HG02943 (cell line): Measurements from ENCODE around the gene GGNBP2.

ENCODE experiments used
- ATAC-seq: cut with Tn5 transposase; IDR thresholded peaks from one replicate; pipeline ENCODE4 v1.9.1; 2021; ENCODE audit warnings: mild to moderate bottlenecking, low read depth, moderate library complexity; ENCODE audit not compliant: unreplicated experiment

GGNBP2 gene

DNA sequence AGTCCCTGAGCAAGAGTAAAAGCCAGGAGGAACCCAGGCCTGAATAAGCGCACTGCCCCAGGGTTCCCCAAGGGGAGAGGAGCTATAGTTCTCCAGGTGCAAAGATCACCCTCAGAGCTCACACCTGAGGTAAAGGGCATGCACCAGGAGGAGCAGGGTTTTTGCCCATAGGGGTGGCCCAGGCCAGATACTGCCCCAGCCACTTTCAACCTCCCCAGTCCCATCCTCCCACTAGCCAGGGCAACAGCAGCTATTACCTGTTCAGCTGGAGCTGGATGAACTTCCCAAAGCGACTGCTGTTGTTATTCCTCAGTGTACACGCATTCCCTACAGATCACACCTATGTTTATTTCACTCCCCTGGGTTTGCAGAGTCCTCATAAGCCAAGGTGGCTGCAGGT is 29.9 kb upstream of the GGNBP2 start:
- ATAC-seq, result no peak

DNA sequence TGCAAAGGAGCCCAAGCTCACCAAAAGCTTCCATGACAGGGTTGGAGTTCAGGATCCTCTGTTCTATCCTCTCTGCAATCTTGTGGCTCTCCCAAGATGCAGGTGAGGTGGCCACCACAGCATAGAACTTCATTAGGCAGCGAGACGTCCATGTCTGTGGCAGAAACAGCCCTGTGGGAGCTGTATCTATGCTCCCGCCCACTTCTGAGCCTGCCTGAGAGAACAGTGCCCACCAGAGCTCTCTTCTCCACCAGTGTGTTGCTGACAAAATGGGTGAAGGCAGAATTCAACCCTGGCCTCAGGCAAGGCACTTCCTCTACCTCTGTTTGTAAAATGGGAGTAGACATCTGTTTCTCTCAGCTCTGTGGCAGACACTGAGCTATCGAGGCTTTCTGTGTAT is 28.9 kb upstream of the GGNBP2 start:
- no peak for ATAC-seq

DNA sequence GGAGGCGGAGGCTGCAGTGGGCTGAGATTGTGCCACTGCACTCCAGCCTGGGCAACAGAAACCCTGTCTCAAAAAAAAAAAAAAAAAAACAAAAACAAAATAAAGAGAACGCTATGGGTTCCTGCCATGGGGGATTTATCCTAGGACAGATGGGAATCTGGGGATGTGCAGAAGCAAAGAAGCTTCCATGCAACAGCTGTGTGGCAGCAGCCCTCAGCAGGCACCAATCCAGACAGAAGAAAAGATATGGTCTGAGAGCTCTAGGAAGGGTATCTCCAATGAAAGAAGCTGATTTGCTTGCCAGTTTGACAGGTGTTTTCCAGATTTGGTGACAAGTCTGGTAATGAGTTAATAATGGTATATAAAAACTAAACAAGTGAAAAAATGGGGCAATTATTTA is 21.6 kb upstream of the GGNBP2 start:
- ATAC-seq, result no peak

DNA sequence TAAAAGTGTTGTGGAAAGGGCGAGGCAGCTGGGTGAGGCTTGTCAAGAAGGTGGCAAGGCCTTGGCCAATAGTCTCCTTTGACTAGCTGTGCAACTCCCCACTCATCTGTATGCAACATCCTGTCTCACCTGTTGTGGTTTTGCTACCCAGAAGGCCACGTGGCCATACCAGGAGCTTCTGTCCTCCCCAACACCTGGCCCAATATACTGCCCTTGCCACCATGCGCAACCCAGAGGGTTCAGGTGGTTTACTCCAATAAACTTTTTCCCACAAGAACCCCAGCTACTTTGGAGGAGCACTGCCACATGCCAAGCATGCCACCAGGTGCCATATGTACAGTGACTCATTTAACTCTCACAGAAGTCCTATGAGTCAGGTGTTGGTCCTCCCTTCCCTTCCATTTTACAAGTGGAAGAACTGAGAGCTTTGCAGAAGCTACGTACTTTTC is 20.3 kb upstream of the GGNBP2 start:
- no peak for ATAC-seq

DNA sequence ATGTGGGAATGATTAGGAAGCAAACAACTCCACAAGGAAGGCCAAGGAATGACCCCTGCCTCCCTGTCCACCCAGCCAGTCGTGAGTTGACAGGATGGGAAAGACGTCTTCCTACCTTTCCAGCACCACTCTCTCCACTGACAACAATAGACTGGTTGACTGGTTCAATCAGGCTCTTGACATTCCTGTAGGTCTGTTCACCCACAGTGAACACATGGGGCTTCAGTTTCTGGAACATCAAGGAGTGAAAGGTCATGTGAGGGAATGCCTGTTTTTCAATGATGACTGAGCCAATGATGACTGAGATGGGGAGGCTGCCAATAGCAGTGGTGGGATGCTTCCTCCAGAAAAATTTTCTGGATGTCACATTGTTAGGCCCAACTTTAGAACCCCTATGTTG is 19.6 kb upstream of the GGNBP2 start:
- no peak for ATAC-seq

DNA sequence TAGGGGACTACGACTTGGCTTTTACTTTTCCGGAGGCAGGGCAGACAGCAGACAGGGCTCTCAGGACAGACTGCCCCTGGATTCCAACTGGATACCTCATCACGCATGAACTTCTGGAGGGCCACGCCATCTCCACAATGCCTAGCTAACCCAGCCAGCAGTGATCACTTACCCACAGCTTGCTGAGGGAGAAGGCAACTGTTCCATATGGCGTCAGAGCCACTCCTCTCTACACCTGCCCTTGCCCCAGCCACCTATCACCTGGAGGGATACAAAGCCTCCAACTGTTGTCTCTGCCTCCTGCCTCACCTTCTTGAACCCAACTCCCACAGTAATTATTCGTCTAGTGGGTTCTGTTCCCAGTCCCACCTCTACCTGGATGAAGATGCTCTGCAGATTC is 18.8 kb upstream of the GGNBP2 start:
- ATAC-seq, result no peak

DNA sequence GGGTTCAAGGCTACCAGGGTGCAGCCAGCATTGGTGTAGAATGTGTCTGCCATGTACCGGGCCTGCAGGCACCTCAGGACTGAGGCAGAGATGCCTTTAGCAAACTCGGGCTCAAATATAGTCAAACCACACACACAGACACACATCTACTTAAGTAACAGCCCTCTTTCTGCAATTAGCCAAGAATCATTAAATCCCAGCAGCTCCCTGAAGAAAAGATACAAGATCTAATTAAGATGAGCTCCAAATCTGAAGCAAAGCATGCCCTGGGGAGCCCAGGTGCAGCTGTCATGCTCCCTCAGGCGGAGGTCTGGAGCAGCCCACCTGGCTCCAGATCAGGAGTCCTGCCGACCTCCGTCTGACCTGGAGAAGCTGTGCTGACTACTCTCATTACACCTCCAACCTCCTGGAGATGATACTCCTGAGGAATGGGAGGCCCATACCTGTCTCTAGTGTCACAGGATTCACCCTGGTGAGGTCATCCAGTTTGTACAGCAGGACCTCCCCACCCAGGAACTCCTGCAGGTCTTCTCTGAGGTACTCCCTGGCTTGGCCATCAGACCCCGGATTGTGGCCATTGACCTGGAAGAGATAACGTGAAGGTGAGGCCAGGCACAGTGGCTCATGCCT is 17.0 kb upstream of the GGNBP2 start:
- ATAC-seq, result no peak

DNA sequence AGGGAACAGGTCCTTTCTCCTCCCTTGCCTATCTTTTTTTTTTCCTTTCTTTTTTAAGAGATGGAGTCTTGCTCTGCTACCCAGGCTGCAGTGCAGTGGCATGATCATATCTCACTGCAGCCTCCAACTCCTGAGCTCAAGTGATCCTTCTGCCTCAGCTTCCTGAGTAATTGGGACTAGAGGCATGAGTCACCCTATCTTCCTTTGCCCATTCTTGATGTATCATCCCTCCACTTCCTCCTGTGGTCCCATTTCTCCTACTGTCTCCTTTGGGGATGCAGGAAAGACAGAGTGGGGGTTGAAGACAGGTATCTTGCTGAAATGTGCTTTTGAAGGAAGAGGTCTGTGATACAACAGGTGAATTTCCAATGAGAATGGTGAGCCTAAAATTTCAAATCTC is 15.6 kb upstream of the GGNBP2 start:
- no peak for ATAC-seq

DNA sequence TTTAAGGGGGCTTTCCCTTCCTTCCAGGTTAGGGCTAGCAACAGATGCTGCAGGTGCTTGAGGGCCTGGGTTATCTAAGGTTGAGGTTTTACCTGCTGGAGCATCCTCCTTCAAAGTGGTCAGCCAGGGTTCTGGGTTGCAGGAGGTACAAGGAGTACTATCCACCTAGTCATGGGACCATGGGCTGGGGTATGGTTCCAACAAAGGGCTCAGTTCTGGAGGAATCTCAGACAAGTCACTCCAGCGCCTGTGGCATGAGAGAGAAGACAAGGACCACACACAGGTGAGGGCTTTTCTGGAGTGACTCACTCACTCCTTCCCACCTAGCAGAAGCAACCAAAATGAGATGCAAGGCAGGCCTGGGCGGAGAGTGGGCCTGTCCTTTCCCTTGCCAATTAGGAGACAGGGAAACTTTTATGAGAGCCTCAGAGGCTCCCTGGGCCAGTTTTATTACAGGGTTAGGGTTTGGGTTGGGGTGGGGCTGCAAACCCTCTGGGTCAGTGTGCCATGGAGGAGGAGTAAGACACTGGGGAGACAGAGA is 12.2 kb upstream of the GGNBP2 start:
- ATAC-seq, result no peak

DNA sequence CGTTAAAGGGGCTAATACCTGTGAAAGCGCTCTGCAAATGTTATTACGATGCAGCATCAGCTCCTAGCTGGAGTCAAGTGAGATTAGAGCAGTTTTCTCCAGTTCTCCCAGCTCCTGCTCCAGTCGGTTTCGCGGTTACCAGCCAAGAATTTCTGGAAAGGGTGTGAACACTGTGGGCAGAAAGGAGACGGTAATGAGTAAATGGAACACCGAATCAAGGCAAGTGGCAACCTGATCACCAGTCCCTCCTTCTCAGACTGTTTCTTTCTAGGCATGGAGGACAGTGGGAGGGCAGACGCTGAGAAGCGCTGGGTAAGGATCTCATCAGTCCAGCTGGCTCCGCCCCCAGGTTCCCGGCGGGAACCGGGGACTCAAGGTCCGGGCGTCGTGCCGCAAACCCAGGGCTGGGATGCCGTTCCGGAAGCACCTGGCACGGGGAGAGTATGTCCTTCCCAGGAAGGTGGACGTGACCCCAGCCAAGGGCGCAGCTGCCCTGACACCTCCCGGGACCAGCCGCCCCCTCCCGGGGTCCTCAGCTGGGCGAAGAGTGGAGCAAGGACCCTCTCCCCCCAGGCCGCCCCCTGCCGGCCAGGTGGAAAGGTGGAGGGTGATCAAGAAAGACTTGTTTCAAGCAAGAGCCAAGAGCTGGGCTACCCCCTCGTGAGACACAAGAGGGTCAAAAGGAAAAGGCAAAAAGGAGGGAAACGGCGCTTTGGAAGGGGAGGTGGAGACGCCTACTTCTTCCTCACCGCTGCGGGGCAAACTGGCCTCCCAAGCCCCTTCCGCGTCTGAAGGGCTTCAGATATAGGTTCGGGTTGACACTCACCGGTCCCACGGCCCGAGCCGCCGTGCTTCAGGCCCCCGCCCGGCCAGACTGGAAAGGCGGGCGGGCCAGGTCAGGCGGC is 10.5 kb upstream of the GGNBP2 start:
- ATAC-seq, result peak; percentile 22

DNA sequence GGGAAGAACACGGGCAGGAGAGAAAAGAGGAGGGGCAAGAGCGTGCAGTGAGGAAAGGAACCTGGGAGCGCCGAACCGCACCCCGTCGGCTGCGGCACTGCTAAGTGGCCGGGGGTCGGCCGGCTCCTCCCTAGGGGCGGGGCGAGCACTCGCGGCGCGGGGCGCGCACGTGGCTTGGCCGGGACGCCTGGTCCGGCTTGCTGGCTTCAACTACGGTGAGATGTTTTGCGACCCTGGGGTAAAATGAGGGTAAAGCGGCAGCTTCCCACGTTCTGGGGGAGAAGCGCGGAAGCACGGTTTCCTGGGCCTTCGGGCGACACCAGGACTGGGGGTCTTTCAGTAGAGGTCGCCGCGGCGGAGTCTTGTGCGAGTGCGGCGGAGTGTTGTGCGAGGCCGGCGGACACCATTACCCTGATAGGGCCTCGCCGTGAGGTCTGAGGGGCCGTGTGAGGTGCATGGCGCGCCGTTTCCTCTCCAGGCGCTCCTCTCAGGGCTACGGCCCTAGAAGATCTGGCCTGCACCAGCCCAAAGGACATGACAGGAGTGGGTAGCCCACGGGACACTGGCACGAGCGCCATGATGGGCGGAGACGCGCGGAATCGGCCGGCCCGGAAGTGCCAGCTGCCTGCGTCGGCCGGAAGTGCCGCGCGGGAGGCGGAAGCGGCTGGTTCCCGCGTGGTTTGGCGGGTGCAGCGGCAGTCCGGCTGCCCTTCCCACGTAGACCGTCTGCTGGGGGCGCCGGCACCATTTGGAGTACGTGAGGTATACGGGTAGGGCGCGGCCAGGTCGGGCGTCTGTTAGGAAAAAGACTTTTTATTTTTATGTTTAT is 9.7 kb upstream of the GGNBP2 start, which contains the start of the genes MYO19 and PIGW:
Gene MYO19 (minus strand): TSS at position 29 of the 829 bp plus-strand sequence. CDS start 2,330 bp downstream, outside the sequence.
Gene PIGW (plus strand): TSS at position 148 of the 829 bp plus-strand sequence. CDS start 2,115 bp downstream, outside the sequence.
- ATAC-seq, result peak; percentile 64

DNA sequence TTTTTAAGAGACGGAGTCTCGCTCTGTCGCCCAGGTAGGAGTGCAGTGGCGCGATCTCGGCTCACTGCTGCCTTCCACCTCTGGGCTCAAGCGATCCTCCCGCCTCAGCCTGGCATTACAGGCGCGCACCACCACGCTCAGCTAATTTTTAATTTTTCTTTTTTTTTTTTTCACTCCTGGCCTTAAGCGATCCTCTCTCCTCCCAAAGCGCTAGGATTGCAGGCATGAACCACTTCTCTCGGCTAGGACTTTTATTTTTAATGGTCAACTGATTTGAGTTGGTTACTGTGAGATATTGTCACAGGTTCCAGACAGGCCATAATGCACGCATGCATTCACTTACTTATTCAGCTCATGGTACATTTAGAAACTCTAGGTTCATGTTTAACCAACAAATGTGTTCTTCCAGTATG is 9.0 kb upstream of the GGNBP2 start:
- ATAC-seq, result peak; percentile 14

DNA sequence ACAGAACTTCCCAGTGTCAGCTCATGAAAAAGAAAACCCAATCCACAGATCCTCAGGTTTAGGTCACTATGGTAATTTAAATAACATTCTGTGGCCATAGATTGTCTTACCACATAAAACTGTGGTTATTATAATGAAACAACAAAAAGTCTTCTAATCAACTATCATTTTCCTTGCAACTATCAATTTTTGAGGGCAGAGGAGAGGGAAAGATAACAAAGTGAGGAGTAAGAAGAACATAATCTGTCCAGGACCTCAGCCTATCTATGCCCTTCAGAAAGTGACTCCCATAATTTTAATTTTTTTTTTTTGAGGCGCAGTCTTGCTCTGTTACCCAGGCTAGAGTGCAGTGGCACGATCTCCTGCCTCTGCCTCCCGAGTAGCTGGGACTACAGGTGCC is 4.0 kb upstream of the GGNBP2 start:
- ATAC-seq, result no peak

DNA sequence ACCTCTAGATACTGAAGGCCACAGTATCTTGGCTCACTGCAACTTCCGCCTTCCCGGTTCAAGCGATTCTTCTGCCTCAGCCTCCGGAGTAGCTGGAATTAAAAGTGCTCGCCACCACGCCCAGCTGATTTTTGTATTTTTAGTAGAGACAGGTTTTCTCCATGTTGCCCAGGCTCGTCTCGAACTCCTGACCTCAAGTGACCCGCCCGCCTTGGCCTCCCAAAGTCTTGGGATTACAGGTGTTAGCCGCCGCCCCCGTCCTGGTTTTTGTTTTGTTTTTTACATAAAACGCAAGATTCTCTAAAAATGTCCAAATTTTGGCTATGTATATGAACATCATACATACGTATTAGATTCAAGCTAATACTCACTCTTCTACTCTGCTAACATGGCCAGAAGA is 2.0 kb upstream of the GGNBP2 start:
- no peak for ATAC-seq

DNA sequence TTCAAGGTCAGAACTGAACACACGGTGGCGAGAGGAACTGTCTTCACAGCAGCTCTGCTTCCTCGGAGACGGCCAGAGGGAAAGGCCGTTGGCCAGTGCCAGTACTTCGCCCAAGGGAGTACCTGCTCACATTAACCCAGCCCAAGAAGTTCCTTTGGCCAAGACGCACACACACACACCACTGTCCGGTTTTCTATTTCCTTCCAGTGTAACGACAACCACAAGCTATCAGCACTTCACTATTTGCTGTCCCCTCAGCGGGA is 744 bp upstream of the GGNBP2 start:
- ATAC-seq, result no peak

DNA sequence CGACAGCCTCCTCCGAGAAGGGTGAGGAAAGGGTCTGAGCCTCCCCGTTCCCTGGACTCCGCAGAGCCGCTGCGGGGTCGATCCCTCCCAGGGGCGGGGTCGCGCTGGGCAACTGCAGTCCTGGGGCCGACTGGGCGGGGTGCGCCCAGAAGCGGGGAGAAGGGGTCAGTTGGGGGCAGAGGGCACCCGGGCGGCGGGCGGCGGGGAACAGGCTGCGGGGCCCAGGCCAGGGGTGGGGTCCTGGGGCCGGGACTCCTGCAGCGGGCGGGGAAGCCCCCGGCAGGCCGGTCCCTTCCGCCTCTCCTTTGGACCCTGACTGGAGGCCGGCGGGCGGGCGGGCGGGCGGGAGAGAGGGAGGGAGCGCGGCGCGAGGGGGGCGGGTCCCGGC is 352 bp downstream of the GGNBP2 start:
- ATAC-seq, result peak; percentile 39

DNA sequence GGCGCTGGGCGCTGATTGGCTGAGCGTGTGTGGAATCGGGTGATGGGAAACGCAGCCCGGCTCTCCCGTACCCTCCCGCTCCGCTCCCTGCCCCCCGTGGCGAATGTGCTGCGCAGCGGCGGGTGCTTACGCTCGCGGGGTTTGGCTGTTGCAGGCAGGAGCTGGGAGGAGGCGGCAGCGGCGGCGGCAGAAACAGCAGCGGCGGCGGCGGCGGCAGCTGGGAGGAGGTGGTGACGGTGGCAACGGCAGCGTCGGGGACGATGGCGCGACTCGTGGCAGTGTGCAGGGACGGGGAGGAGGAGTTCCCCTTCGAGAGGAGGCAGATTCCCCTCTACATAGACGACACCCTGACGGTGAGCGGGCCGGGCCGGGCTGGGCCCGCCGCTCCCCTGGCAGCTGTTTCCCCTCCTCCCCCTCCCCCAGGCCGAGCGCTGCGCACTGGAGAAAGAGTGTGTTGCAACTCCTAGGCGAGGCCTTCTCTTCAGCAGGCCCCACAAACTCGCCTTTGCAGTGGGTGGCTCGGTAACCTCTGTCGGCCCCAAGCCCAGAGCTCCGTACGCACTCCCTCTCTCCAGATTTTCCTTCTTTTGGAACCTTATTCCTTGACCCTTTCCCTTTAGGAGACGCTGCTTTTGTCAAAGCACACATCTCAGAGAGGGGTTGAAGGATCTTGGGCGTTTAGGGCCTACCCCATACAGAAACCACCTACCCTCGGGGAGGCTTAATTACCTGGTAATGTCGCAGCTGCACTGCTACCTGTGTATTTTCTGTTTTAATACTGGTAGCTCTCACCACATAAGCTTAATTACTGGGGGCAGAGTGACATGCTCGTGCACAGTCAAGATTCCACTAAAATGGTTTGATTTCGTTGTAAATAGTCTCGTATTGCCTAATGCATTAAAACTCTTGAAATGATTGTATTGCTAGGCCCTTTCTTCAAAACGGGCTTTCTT is 1.0 kb downstream of the GGNBP2 start:
- peak; percentile 72 for ATAC-seq

DNA sequence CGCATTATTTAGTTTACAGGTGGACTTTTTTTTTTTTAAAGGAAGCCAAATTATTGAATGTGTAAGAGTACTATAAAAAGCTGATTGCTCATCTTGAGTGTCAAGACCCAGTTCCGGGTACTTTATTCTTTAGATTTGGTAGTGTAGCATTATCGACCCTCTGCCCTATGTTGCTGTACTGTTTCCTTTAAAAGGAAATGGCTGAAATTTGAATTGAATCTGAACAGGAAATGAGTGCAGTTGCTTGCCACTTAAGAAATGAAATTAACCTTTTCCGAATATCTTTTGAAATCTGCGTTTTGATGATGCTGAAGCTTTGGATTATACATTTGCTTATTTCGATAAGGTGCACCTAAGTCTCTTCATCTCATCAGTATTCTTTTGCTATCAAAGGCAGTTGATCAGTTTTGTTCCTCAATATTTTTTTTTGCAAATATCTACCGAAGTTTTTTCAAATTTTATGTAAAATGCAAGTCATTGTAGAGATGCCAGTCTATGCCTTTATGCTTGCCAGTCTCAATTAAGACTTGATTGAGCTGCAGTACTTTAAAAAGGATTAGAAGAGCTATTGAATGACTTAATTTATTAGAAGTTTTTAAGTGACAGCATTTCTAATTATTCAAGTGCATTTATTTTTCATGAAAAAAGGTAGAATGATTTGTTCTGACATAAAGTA is 1.8 kb downstream of the GGNBP2 start:
- no peak for ATAC-seq

DNA sequence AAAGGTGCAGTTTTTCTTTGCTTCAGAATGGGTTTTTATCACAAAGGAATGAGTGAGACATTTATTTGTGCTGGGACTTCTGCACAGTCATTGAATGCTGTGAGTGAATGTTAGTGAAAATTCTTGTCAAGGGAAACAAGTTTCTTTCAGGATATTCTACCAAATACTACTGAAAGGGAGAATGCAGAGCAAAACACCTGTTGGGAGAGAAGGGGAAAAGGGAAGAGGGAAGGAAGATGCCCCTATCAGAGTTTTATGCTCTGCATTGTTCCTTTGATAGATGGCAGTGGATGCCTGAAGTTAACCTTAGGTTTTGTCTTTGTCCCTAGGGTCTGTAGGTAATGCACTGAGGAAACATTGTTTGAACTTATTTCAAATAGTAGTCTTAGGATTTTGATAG is 3.1 kb downstream of the GGNBP2 start:
- no peak for ATAC-seq
